NCI-H526 (cell line): Measurements from ENCODE around the gene MAD1L1.

Experiments used
- DNase-seq, 2 experiments: peaks; one replicate each; lab custom pipeline; 2025; lab: John Stamatoyannopoulos, UW

Gene MAD1L1

GRCh38 chr7:2104716-2105115 is 128.0 kb downstream of the MAD1L1 start:
- no peak for DNase-seq

- DNase-seq = peak in 1 of 2 experiments; percentile 58
These were observed 128.5 kb downstream of the MAD1L1 start for GRCh38 chr7:2104107-2104710.

- no peak for DNase-seq
These were observed 129.5 kb downstream of the MAD1L1 start for GRCh38 chr7:2103071-2103898.

GRCh38 chr7:2102375-2102723 is 130.4 kb downstream of the MAD1L1 start:
- DNase-seq = no peak

GRCh38 chr7:2101630-2102374 is 130.9 kb downstream of the MAD1L1 start:
- no peak for DNase-seq

GRCh38 chr7:2100278-2101208 is 132.2 kb downstream of the MAD1L1 start:
- peak in 1 of 2 experiments; percentile 67 for DNase-seq

GRCh38 chr7:2099048-2099957 is 133.4 kb downstream of the MAD1L1 start:
- no peak for DNase-seq

GRCh38 chr7:2098496-2098895 is 134.2 kb downstream of the MAD1L1 start:
- DNase-seq = no peak

- no peak for DNase-seq
These were observed 134.7 kb downstream of the MAD1L1 start for GRCh38 chr7:2098056-2098455.

GRCh38 chr7:2097492-2097891 is 135.3 kb downstream of the MAD1L1 start:
- no peak for DNase-seq

GRCh38 chr7:2096692-2097387 is 135.9 kb downstream of the MAD1L1 start:
- DNase-seq = no peak

- DNase-seq = peak in 1 of 2 experiments; percentile 36
These were observed 137.3 kb downstream of the MAD1L1 start for GRCh38 chr7:2095436-2095835.

- DNase-seq = no peak
These were observed 138.2 kb downstream of the MAD1L1 start for GRCh38 chr7:2094454-2095045.

GRCh38 chr7:2093843-2094220 is 138.9 kb downstream of the MAD1L1 start:
- DNase-seq = no peak

- DNase-seq = no peak
These were observed 139.4 kb downstream of the MAD1L1 start for GRCh38 chr7:2093215-2093842.

GRCh38 chr7:2092279-2092678 is 140.5 kb downstream of the MAD1L1 start:
- DNase-seq = no peak

- no peak for DNase-seq
These were observed 141.9 kb downstream of the MAD1L1 start for GRCh38 chr7:2090526-2091520.

- DNase-seq = no peak
These were observed 143.9 kb downstream of the MAD1L1 start for GRCh38 chr7:2088801-2089200.
